Caki2 (cell line): ENCODE data around the gene SLC28A3. TPM values are rescaled to one million over a fixed set of nuclear protein-coding genes. Genes with fewer than 3 reads are reported as not detected.
"Not testable (repeated sequence)": the region's sequence is repeated elsewhere in the genome, so short reads cannot be mapped to it uniquely, and the experiment has no call there.

Experiments
- DNase-seq: peaks from one replicate; pipeline ENCODE4 v3.0.0-alpha.2; 2015; ENCODE audit warnings: low read depth
- in situ Hi-C: cut with HindIII; loops from 2 replicates; pipeline ENCODE4 v1.10.0; 2016; ENCODE audit warnings: low sequenced_read_pairs, low pct_unique_long_range_greater_than_20kb, mixed read lengths
- total RNA-seq: library from RNA; depleted of rRNA; stranded (reverse); fragments of >200 nt; shearing (Covaris generic); gene quantifications from 2 replicates; pipeline ENCODE4 v1.2.3, GENCODE V29; 2014; ENCODE audit warnings: low replicate concordance; rRNA removed

Gene SLC28A3
- total RNA-seq: not detected in 2 replicates

GRCh38 chr9:84340535-84340934 lies at the start of gene SLC28A3:
Gene SLC28A3, minus strand, starts transcription at chr9:84340758. Its CDS starts 125 bp downstream, at chr9:84340633.
- in situ Hi-C loops: no loop called here

GRCh38 chr9:84390254-84390653 lies 49.7 kb upstream of the SLC28A3 start:
- in situ Hi-C loops, DNase-seq: not testable (repeated sequence)

More at GRCh38 chr9:84340535-84340934, at the start of gene SLC28A3:
- no peak for DNase-seq

DNA sequence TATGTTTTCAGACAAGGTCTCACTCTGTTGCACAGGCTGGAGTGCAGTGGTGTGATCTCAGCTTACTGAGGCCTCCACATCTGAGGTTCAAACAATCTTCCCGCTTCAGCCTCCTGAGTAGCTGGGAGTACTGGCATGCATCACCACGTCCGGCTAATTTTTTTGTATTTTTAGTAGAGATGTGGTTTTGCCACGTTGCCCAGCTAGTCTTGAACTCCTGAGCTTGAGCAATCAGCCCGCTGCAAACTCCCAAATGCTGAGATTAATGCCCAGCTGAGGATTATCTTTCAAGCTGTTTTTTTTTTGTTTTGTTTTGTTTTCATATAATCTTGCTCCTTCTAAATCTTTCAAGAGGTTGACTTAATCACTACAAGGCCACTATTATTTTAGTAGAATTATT lies 47.3 kb upstream of the SLC28A3 start:
- in situ Hi-C loops: no loop called here
- no peak for DNase-seq

- DNase-seq: no peak
- in situ Hi-C loops: no loop called here
Observed at GRCh38 chr9:84386753-84387152, 46.2 kb upstream of the SLC28A3 start.

- in situ Hi-C loops: no loop called here
- DNase-seq: no peak
Observed at GRCh38 chr9:84385386-84386040, 45.0 kb upstream of the SLC28A3 start.

GRCh38 chr9:84384617-84385016 lies 44.1 kb upstream of the SLC28A3 start:
- DNase-seq: no peak
- in situ Hi-C loops: no loop called here

DNA sequence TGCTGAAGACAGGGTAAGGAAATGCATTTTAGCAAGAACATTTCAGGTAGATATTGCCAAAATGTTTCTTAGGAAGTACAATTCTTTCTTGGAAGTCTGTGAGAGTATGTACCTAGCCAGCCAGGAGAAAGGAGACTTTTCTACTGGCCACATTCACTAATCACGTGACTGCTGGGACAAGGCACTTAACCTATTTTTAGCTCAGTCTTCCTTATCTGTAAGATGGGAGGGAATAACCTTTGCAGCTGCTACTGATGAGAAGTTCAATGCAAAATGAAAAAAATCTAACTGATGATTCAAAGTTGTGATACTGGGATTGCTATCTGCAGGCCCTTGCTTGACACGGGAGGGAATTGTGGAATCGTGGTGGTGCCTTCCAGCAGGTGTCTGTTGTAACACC lies 42.6 kb upstream of the SLC28A3 start:
- DNase-seq: no peak
- in situ Hi-C loops: no loop called here

DNA sequence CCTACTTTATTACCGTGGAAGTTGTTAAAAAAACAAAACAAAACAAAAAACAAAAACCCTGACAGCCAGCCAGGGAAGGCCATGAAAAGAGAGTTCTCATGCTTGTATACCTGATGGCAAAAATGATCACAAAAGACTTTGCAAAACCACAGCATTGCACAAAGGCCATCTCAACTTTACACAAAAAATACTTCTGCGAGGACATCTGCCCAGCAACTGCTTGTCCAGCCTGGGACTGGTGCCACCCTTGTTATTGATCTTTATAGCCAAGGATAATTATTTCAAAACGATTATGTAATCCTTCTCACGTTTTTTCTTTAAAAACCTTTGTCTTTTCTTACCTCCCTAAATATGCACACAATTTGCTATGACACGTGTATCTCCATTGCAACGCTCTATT lies 42.2 kb upstream of the SLC28A3 start:
- in situ Hi-C loops: no loop called here

GRCh38 chr9:84381508-84381907 lies 41.0 kb upstream of the SLC28A3 start:
- DNase-seq: no peak
- in situ Hi-C loops: no loop called here

More for the DNA sequence above, 42.2 kb upstream of the SLC28A3 start:
- DNase-seq: no peak

DNA sequence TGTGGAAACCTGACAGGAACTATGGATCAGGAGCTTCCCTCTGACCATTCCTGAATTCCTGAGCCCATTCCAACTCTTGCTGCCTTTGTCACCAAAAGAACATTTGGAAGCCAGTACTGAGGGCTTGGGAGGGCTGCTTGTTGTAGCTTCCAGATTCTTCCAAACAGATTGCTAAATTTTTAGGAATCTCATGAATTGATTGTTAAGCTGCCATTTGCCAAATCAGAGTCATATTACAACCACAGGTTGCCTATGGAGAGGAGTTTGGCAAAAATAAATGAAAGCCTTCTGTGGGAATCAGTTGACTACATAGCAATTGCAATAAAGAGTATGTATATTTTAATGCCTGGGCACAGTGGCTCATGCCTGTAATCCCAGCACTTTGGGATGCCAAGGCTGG lies 39.2 kb upstream of the SLC28A3 start:
- in situ Hi-C loops: no loop called here
- DNase-seq: no peak

GRCh38 chr9:84375954-84376353 lies 35.4 kb upstream of the SLC28A3 start:
- DNase-seq: no peak
- in situ Hi-C loops: no loop called here

- in situ Hi-C loops: no loop called here
- no peak for DNase-seq
Observed at GRCh38 chr9:84374516-84374915, 34.0 kb upstream of the SLC28A3 start.

DNA sequence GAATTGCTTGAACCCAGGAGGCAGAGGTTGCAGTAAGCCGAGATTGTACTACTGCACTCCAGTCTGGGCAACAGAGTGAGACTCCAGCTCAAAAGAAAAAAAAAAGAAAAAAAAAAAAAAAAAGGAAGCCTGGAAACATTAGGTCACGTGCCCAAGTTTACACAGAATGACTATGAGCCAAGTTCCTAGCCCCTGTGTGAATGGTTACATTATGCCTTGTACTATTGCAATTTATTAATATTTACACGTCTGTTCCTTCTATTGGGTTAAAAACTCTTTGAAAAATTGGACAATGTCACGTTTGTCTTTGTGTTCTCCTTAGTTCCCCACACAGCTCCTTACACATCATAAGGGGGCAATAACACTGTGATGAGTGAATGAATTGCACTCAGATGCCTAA lies 33.5 kb upstream of the SLC28A3 start:
- in situ Hi-C loops: no loop called here
- DNase-seq: no peak

GRCh38 chr9:84371737-84372136 lies 31.2 kb upstream of the SLC28A3 start:
- in situ Hi-C loops: no loop called here
- DNase-seq: no peak

- in situ Hi-C loops: no loop called here
- no peak for DNase-seq
Observed at GRCh38 chr9:84368601-84369000, 28.0 kb upstream of the SLC28A3 start.

- in situ Hi-C loops, DNase-seq: not testable (repeated sequence)
Observed at GRCh38 chr9:84367726-84368125, 27.2 kb upstream of the SLC28A3 start.

DNA sequence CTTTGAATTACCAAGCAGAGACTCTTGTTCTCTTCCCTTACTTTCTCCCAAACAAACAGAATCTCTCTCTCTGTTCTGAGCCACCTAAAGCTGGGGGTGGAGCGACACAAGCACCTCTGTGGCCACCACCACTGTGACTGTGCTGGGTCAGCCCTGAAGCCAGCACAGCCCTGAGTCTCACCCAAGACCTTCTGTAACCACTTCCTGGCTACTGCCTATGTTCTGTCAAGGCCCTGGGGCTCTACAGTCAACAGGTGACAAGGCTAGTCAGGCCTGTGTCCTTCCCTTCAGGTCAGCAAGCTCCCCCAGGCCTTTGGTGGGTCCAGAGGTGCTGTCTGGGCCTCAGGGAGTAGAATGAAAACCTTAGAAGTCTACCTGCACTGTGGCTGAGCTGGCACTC lies 26.1 kb upstream of the SLC28A3 start:
- in situ Hi-C loops: no loop called here
- no peak for DNase-seq

DNA sequence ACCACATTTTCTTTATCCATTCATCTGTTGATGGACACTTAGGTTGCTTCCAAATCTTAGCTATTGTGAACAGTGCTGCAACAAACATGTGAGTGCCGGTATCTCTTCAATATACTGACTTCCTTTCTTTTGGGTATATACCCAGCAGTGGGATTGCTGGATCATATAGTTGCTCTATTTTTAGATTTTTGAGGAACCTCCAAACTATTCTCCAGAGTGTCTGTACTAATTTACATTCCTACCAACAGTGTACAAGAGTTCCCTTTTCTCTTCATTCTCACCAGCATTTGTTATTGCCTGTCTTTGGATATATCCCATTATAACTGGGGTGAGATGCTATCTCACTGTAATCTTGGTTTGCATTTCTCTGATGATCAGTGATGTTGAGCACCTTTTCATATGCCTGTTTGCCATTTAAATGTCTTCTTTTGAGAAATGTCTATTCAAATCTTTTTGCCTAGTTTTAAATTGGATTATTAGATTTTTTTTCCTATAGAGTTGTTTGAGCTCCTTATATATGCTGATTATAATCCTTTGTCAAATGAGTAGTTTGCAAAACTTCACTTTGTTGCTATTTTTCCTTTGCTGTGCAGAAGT lies 24.4 kb upstream of the SLC28A3 start:
- in situ Hi-C loops, DNase-seq: not testable (repeated sequence)

GRCh38 chr9:84361645-84362044 lies 21.1 kb upstream of the SLC28A3 start:
- in situ Hi-C loops: no loop called here
- DNase-seq: no peak

DNA sequence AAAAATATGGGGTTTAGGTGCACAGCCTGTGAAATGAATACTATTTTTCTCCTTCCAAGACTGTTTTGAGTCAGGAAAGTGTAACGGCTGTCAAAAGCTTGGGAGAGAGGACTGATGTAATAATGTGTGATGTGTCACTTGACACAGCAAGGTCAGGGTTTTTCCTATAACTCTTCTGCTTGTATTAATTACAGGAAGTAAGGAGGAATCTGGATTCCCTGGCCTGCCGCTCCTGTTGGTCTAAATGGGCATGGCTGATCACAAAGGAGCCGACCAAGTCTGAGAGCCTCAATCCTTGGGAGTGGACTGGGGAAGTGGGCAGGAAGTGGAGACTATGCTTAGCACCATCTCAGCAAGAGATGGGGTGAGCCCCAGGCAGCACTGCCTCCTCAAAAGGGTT lies 16.7 kb upstream of the SLC28A3 start:
- DNase-seq: no peak
- in situ Hi-C loops: no loop called here
